Measurements from ENCODE around the gene ZNF490. TPM values are rescaled to one million over a fixed set of nuclear protein-coding genes. Genes with fewer than 3 reads are reported as not detected.

The ZNF490 gene
- total and polyA plus RNA-seq, 8 donors: 0.38 to 7.0 (median 3.8) TPM

DNA sequence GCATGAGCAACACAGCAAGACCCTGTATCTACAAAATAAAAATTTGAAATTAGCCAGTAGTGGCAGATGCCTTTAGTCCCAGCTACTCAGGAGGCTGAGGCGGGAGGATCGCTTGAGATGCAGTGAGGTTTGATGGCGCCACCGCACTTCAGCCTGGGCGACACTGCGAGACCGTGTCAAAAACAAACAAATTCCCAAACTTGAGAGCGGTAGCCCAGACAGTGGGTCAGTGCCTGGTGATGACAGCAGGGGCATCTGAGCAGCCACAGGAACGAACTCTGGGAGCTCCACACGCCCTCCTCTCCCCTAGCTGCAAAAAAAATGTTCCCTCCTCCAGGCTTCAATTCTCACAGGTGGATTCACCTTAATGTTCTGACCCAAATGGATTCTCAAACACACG lies 14.1 kb downstream of the ZNF490 start:
- no peaks in the 10 kb centered on the region for H3K4me1 ChIP-seq
- no peaks in the 10 kb centered on the region for H3K27me3 ChIP-seq
- ATAC-seq (no peak), DNase-seq (no peak), FAIRE-seq (no peak)
- intact Hi-C loops (cut with DNase I): no loop called here
- no peaks in the 10 kb centered on the region for H3K9me3 ChIP-seq
- no peak for TF ChIP-seq CTCF (IDR thresholded peaks at IDR 0.05)
- H3K4me3 ChIP-seq: no peak overlapping the region
- H3K36me3 ChIP-seq: no peaks in the 10 kb centered on the region
- 94 to 95% methylated on average over 11 of the region's 11 CpGs for WGBS, 2 donors
- H3K27ac ChIP-seq: no peak overlapping the region

DNA sequence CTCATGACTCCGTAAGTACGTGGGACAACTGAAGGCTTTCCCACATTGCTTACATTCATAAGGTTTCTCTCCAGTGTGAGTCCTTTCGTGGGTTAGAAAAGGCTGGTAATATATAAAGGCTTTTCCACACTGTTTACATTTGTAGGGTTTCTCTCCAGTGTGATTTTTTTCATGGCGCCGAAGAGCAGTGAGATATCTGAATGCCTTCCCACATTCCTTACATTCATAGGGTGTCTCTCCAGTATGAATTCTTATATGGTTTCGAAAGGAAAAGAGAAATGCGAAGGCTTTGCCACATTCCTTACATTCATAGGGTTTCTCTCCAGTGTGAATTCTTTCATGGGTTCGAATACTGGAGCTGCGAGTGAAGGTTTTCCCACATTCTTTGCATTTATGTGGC lies 29.5 kb downstream of the ZNF490 start:
- FAIRE-seq (no peak), DNase-seq (no peak), ATAC-seq (no peak)
- no peak for TF ChIP-seq CTCF (IDR thresholded peaks at IDR 0.05)
- H3K27me3 ChIP-seq: no peaks in the 10 kb centered on the region
- no peaks in the 10 kb centered on the region for H3K4me1 ChIP-seq
- H3K27ac ChIP-seq: no peak overlapping the region
- peaks cover 8 to 25% (median 13%) of the 10 kb centered on the region in 3 donors for H3K36me3 ChIP-seq
- no peak overlapping the region for H3K4me3 ChIP-seq
- no peaks in the 10 kb centered on the region for H3K9me3 ChIP-seq
- intact Hi-C loops (cut with DNase I): no loop called here
- WGBS, 2 donors: 87 to 97% methylated on average over 9 of the region's 9 CpGs

- FAIRE-seq: no peak
- intact Hi-C loops (cut with DNase I): no loop called here
- 94 to 96% methylated on average over 11 of the region's 11 CpGs for WGBS, 2 donors
- no peaks in the 10 kb centered on the region for H3K4me1 ChIP-seq
- H3K4me3 ChIP-seq: no peak overlapping the region
- no peaks in the 10 kb centered on the region for H3K9me3 ChIP-seq
- H3K27me3 ChIP-seq: no peaks in the 10 kb centered on the region
- no peak for DNase-seq
- H3K36me3 ChIP-seq: peaks cover 8 to 25% (median 13%) of the 10 kb centered on the region in 3 donors
- no peak for ATAC-seq
- TF ChIP-seq CTCF (IDR thresholded peaks at IDR 0.05): no peak
- no peak overlapping the region for H3K27ac ChIP-seq
Observed at GRCh38 chr19:12580180-12580694, 30.4 kb downstream of the ZNF490 start.

DNA sequence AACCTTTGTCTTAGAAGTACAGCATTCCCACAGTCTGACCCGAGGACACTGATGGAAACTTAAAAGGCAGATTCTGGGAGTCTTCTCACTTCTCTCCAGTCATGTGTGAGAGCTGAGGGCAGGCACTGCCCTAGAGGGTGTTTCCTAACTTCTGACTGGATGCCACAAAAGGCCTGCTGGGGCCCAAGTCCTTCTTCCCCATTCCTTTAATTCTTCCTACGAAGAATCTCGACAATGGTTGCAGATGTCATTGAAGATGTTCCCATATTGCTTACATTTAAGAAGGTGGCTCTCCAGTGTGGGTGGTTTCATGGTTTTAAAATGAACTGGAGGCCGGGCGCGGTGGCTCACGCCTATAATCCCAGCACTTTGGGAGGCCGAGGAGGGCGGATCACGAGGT lies 32.0 kb downstream of the ZNF490 start:
- no peak for FAIRE-seq
- Histone ChIP-seq H3K36me3 (peaks cover 8 to 25% (median 13%) of the 10 kb centered on the region in 3 donors), H3K4me3 (no peak overlapping the region), H3K27me3 (no peaks in the 10 kb centered on the region), H3K9me3 (no peaks in the 10 kb centered on the region), H3K4me1 (no peaks in the 10 kb centered on the region), H3K27ac (no peak overlapping the region)
- DNase-seq: no peak
- ATAC-seq: no peak
- WGBS, 2 donors: 96 to 99% methylated on average over 10 of the region's 10 CpGs
- TF ChIP-seq CTCF (IDR thresholded peaks at IDR 0.05): no peak
- intact Hi-C loops (cut with DNase I): loop anchor here in 1 of 3 donors (10.0 kb wide), 1 partner anchor 266 kb away; no protein-coding TSS in a partner anchor

DNA sequence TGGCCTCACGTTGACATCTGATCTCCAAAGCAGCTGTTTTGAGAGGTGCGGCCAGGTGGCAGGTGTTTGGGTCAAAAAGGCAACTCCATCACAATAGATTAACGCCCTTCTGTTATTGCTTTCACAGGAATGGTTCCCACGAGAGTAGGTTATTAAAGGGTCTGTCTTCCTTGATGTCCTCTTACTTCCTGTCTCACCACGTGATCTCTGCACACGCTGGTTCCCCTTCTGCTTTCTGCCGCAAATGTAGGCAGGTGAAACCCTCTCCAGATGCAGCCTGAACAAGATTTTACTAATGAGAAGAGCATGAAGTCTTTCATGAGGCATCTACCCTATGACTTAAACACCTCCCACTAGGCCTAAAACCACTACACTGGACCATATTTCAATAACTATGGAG lies 36.6 kb downstream of the ZNF490 start:
- intact Hi-C loops (cut with DNase I): loop anchor here in 1 of 3 donors (10.0 kb wide), 1 partner anchor 271 kb away; no protein-coding TSS in a partner anchor

More for the DNA sequence above, 36.6 kb downstream of the ZNF490 start:
- ATAC-seq (no peak), DNase-seq (no peak), FAIRE-seq (no peak)
- Histone ChIP-seq H3K4me1 (no peaks in the 10 kb centered on the region), H3K36me3 (no peaks in the 10 kb centered on the region), H3K9me3 (no peaks in the 10 kb centered on the region), H3K4me3 (no peak overlapping the region), H3K27ac (no peak overlapping the region), H3K27me3 (no peaks in the 10 kb centered on the region)
- WGBS, 2 donors: 73 to 82% methylated on average over 7 of the region's 7 CpGs
- no peak for TF ChIP-seq CTCF (IDR thresholded peaks at IDR 0.05)
